GM12891 (cell line): Measurements from ENCODE around the gene SASH1.

ENCODE experiments used
- PAX5 ChIP-seq: IDR thresholded peaks from 2 replicates; pipeline ENCODE4 v1.6.1; 2011; ENCODE audit warnings: low read length, moderate library complexity, mild to moderate bottlenecking; ENCODE audit not compliant: insufficient read depth, severe bottlenecking
- POLR2A ChIP-seq: IDR thresholded peaks from 2 replicates; pipeline ENCODE4 v1.6.1; 2011; ENCODE audit warnings: low read depth, low read length, control low read depth
- POLR2AphosphoS5 ChIP-seq: IDR thresholded peaks from 2 replicates; pipeline ENCODE4 v1.6.1; 2011; ENCODE audit warnings: low read depth, low read length, control low read depth
- POU2F2 ChIP-seq: IDR thresholded peaks from 2 replicates; pipeline ENCODE4 v1.6.1; 2011; ENCODE audit warnings: low read depth, mild to moderate bottlenecking, control low read depth, low read length, moderate library complexity
- TAF1 ChIP-seq: IDR thresholded peaks from 2 replicates; pipeline ENCODE4 v1.6.1; 2011; ENCODE audit warnings: low read depth, low read length, control low read depth

GRCh38 chr6:148441454-148441911, 98.8 kb downstream of the SASH1 start:
- no peak for TF ChIP-seq POLR2A
- TF ChIP-seq POLR2AphosphoS5, result no peak
- TF ChIP-seq TAF1, result no peak
- TF ChIP-seq POU2F2, result no peak
- TF ChIP-seq PAX5, result no peak
